Measurements from ENCODE around the gene ZG16B.

DNA sequence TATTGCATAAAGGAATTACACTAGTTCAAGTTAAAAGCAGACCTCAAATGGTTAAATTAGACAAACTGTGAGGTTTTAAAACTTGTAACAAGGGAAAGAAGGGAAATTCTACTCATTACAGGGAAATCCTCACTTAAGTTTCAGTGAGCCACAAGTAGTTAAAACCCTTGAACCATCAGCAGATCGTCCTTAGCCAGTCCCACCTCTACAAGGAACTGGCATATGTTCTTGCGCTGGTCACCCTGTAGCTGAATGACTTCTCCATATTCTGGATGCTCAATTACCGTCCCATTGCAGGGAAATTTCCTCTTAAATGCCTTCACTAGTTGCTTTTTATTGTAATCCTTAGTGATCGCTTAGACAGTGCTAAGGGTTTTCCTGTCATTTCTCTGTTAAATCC, 7.6 kb upstream of the ZG16B start:
- TF ChIP-seq POLR2AphosphoS5 (IDR thresholded peaks at IDR 0.05) (no peak), CTCF (IDR thresholded peaks at IDR 0.05) (no peak)

All from prostate gland (tissue), 2 donors.